ENCODE data around the gene LTBR.

The LTBR gene

GRCh38 chr12:6423267-6424007 lies 39.5 kb downstream of the LTBR start (continued):
- no peak for TF ChIP-seq SCRT1 (tag by site-specific recombination; IDR thresholded peaks at IDR 0.05; ENCODE audit: borderline replicate concordance)
- no peak for TF ChIP-seq KLF16 (tag by site-specific recombination; IDR thresholded peaks at IDR 0.05)
- peak; percentile 59 for TF ChIP-seq ZEB2 (tag by site-specific recombination; IDR thresholded peaks at IDR 0.05)
- no peak for TF ChIP-seq ZNF280C (tag by site-specific recombination; IDR thresholded peaks at IDR 0.05)
- TF ChIP-seq ZNF501 (tag by site-specific recombination; IDR thresholded peaks at IDR 0.05): no peak
- no peak for TF ChIP-seq ZBTB10 (tag by site-specific recombination; IDR thresholded peaks at IDR 0.05)
- TF ChIP-seq WT1 (tag by site-specific recombination; IDR thresholded peaks at IDR 0.05): no peak
- no peak for TF ChIP-seq HIC1 (tag by site-specific recombination; IDR thresholded peaks at IDR 0.05)
- TF ChIP-seq, protein P1, sequence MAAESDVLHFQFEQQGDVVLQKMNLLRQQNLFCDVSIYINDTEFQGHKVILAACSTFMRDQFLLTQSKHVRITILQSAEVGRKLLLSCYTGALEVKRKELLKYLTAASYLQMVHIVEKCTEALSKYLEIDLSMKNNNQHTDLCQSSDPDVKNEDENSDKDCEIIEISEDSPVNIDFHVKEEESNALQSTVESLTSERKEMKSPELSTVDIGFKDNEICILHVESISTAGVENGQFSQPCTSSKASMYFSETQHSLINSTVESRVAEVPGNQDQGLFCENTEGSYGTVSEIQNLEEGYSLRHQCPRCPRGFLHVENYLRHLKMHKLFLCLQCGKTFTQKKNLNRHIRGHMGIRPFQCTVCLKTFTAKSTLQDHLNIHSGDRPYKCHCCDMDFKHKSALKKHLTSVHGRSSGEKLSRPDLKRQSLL (tag by site-specific recombination; IDR thresholded peaks at IDR 0.05): no peak
- no peak for TF ChIP-seq ZSCAN23 (tag by site-specific recombination; IDR thresholded peaks at IDR 0.05)
- 0 out of 2 replicates have a peak, but pooled peaks have one; percentile 22 for TF ChIP-seq ZXDB (tag by site-specific recombination; IDR thresholded peaks at IDR 0.05)
- peak; percentile 54 for TF ChIP-seq ZNF600 (tag by site-specific recombination; IDR thresholded peaks at IDR 0.05)
- no peak for TF ChIP-seq ZNF350 (tag by site-specific recombination; IDR thresholded peaks at IDR 0.05)
- TF ChIP-seq KLF7 (tag by site-specific recombination; IDR thresholded peaks at IDR 0.05; ENCODE audit: borderline replicate concordance): no peak
- TF ChIP-seq, protein P2, sequence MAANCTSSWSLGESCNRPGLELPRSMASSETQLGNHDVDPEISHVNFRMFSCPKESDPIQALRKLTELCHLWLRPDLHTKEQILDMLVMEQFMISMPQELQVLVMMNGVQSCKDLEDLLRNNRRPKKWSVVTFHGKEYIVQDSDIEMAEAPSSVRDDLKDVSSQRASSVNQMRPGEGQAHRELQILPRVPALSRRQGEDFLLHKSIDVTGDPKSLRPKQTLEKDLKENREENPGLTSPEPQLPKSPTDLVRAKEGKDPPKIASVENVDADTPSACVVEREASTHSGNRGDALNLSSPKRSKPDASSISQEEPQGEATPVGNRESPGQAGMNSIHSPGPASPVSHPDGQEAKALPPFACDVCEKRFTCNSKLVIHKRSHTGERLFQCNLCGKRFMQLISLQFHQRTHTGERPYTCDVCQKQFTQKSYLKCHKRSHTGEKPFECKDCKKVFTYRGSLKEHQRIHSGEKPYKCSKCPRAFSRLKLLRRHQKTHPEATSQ (tag by site-specific recombination; IDR thresholded peaks at IDR 0.05): no peak
- TF ChIP-seq, protein P3, sequence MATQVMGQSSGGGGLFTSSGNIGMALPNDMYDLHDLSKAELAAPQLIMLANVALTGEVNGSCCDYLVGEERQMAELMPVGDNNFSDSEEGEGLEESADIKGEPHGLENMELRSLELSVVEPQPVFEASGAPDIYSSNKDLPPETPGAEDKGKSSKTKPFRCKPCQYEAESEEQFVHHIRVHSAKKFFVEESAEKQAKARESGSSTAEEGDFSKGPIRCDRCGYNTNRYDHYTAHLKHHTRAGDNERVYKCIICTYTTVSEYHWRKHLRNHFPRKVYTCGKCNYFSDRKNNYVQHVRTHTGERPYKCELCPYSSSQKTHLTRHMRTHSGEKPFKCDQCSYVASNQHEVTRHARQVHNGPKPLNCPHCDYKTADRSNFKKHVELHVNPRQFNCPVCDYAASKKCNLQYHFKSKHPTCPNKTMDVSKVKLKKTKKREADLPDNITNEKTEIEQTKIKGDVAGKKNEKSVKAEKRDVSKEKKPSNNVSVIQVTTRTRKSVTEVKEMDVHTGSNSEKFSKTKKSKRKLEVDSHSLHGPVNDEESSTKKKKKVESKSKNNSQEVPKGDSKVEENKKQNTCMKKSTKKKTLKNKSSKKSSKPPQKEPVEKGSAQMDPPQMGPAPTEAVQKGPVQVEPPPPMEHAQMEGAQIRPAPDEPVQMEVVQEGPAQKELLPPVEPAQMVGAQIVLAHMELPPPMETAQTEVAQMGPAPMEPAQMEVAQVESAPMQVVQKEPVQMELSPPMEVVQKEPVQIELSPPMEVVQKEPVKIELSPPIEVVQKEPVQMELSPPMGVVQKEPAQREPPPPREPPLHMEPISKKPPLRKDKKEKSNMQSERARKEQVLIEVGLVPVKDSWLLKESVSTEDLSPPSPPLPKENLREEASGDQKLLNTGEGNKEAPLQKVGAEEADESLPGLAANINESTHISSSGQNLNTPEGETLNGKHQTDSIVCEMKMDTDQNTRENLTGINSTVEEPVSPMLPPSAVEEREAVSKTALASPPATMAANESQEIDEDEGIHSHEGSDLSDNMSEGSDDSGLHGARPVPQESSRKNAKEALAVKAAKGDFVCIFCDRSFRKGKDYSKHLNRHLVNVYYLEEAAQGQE (tag by site-specific recombination; IDR thresholded peaks at IDR 0.05): 0 out of 2 replicates have a peak, but pooled peaks have one; percentile 37
- no peak for TF ChIP-seq ZNF274 (IDR thresholded peaks at IDR 0.05; ENCODE audit: low read length)
- TF ChIP-seq ZNF274 (tag by site-specific recombination; IDR thresholded peaks at IDR 0.05; ENCODE audit: borderline replicate concordance): no peak
- TF ChIP-seq ZBTB8A (tag by site-specific recombination; IDR thresholded peaks at IDR 0.05): peak; percentile 98
- TF ChIP-seq TRIM28 (IDR thresholded peaks at IDR 0.05; ENCODE audit: borderline replicate concordance, low read length): no peak
- no peak for TF ChIP-seq ZBTB20 (tag by site-specific recombination; IDR thresholded peaks at IDR 0.05)
- no peak for TF ChIP-seq ZNF211 (tag by site-specific recombination; IDR thresholded peaks at IDR 0.05; ENCODE audit: low read depth)
- no peak for TF ChIP-seq ZFP41 (tag by site-specific recombination; IDR thresholded peaks at IDR 0.05; ENCODE audit: borderline replicate concordance)
- TF ChIP-seq ZNF292 (tag by site-specific recombination; IDR thresholded peaks at IDR 0.05; ENCODE audit: borderline replicate concordance, low read depth): no peak
